Measurements from ENCODE around the gene TPK1.

DNA sequence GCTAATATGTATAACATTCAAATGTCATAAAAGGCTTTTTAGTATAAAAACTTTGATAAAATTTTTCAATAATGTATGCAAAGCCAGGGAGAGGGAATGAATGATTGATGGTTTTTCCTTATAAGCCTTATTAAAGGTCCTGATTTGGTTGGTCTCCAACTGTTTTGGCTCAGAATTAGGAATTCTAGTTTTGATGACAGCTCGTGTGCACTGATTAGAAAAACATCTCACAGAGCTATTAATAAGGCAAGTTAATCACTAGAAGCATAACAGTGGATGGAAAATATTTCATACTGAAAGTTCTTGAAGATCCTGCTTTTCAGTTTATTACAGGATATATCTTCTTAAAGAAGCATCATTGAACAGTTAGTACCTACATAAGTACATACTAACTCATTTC lies 317.5 kb downstream of the TPK1 start:
- no peak for TF ChIP-seq CTCF (IDR thresholded peaks at IDR 0.05; ENCODE audit: low read depth, low read length, poor library complexity, severe bottlenecking)
- no peak for TF ChIP-seq EZH2phosphoT487 (IDR thresholded peaks at IDR 0.05; ENCODE audit: borderline replicate concordance, low read length)

All from DOHH2 (cell line).